ENCODE data around the gene OTOG.

Gene OTOG

GRCh38 chr11:17558025-17558780 lies 11.1 kb downstream of the OTOG start:
- Histone ChIP-seq H3K9me3 (no peaks in the 10 kb centered on the region), H3K4me1 (no peaks in the 10 kb centered on the region), H3K4me3 (ENCODE audit: low read depth, low read length) (no peak overlapping the region), H3K36me3 (no peaks in the 10 kb centered on the region), H3K27me3 (no peaks in the 10 kb centered on the region)
- DNase-seq = no peak
- TF ChIP-seq CTCF (IDR thresholded peaks at IDR 0.05; ENCODE audit: low read depth, low read length) = no peak

GRCh38 chr11:17558916-17559315 lies 11.9 kb downstream of the OTOG start:
- no peak overlapping the region for H3K4me3 ChIP-seq (ENCODE audit: low read depth, low read length)
- H3K9me3 ChIP-seq = no peaks in the 10 kb centered on the region
- H3K4me1 ChIP-seq = no peaks in the 10 kb centered on the region
- DNase-seq = no peak
- H3K27me3 ChIP-seq = no peaks in the 10 kb centered on the region
- no peak for TF ChIP-seq CTCF (IDR thresholded peaks at IDR 0.05; ENCODE audit: low read depth, low read length)
- H3K36me3 ChIP-seq = no peaks in the 10 kb centered on the region

GRCh38 chr11:17559341-17560087 lies 12.5 kb downstream of the OTOG start:
- Histone ChIP-seq H3K4me3 (ENCODE audit: low read depth, low read length) (no peak overlapping the region), H3K27me3 (no peaks in the 10 kb centered on the region), H3K9me3 (no peaks in the 10 kb centered on the region), H3K36me3 (no peaks in the 10 kb centered on the region), H3K4me1 (no peaks in the 10 kb centered on the region)
- no peak for DNase-seq
- no peak for TF ChIP-seq CTCF (IDR thresholded peaks at IDR 0.05; ENCODE audit: low read depth, low read length)

- no peak for TF ChIP-seq CTCF (IDR thresholded peaks at IDR 0.05; ENCODE audit: low read depth, low read length)
- no peaks in the 10 kb centered on the region for H3K9me3 ChIP-seq
- H3K4me3 ChIP-seq (ENCODE audit: low read depth, low read length) = no peak overlapping the region
- no peak for DNase-seq
- no peaks in the 10 kb centered on the region for H3K27me3 ChIP-seq
- H3K36me3 ChIP-seq = no peaks in the 10 kb centered on the region
- no peaks in the 10 kb centered on the region for H3K4me1 ChIP-seq
These were observed 13.4 kb downstream of the OTOG start for GRCh38 chr11:17560281-17561110.

GRCh38 chr11:17561111-17561415 lies 14.0 kb downstream of the OTOG start:
- DNase-seq = no peak
- no peaks in the 10 kb centered on the region for H3K4me1 ChIP-seq
- TF ChIP-seq CTCF (IDR thresholded peaks at IDR 0.05; ENCODE audit: low read depth, low read length) = no peak
- H3K4me3 ChIP-seq (ENCODE audit: low read depth, low read length) = no peak overlapping the region
- no peaks in the 10 kb centered on the region for H3K27me3 ChIP-seq
- H3K36me3 ChIP-seq = no peaks in the 10 kb centered on the region
- no peaks in the 10 kb centered on the region for H3K9me3 ChIP-seq

Measured in BE2C (cell line).